Activated CD8-positive, alpha-beta memory T cell treated with anti-CD3 and anti-CD28 coated beads for 24 hours (primary cell): ENCODE data around the gene IFNK.

Experiments
- DNase-seq: peaks from one replicate; pipeline ENCODE4 v3.0.0-alpha.2; 2020

Gene IFNK

GRCh38 chr9:27539479-27540441 lies 15.7 kb downstream of the IFNK start:
- no peak for DNase-seq

- no peak for DNase-seq
Measured at GRCh38 chr9:27540502-27540901, 16.4 kb downstream of the IFNK start.

GRCh38 chr9:27541740-27542139 lies 17.6 kb downstream of the IFNK start:
- no peak for DNase-seq

- no peak for DNase-seq
Measured at GRCh38 chr9:27542508-27542907, 18.4 kb downstream of the IFNK start.

- no peak for DNase-seq
Measured at GRCh38 chr9:27545471-27545870, 21.4 kb downstream of the IFNK start.

- DNase-seq, result no peak
Measured at GRCh38 chr9:27548055-27548741, 24.1 kb downstream of the IFNK start.

GRCh38 chr9:27549196-27549755 lies 25.2 kb downstream of the IFNK start:
- no peak for DNase-seq

- DNase-seq, result no peak
Measured at GRCh38 chr9:27554712-27555111, 30.6 kb downstream of the IFNK start.

- DNase-seq, result no peak
Measured at GRCh38 chr9:27556470-27556869, 32.4 kb downstream of the IFNK start.

- no peak for DNase-seq
Measured at GRCh38 chr9:27558307-27558706, 34.2 kb downstream of the IFNK start.

- no peak for DNase-seq
Measured at GRCh38 chr9:27560457-27560856, 36.4 kb downstream of the IFNK start.

- DNase-seq, result no peak
Measured at GRCh38 chr9:27561685-27562084, 37.6 kb downstream of the IFNK start.

- DNase-seq, result no peak
Measured at GRCh38 chr9:27563738-27564430, 39.8 kb downstream of the IFNK start.

- DNase-seq, result no peak
Measured at GRCh38 chr9:27564670-27565069, 40.6 kb downstream of the IFNK start.

GRCh38 chr9:27565696-27566095 lies 41.6 kb downstream of the IFNK start:
- DNase-seq, result no peak

- DNase-seq, result no peak
Measured at GRCh38 chr9:27566118-27566517, 42.0 kb downstream of the IFNK start.

- DNase-seq, result no peak
Measured at GRCh38 chr9:27569406-27569805, 45.3 kb downstream of the IFNK start.

- DNase-seq, result no peak
Measured at GRCh38 chr9:27571011-27571410, 46.9 kb downstream of the IFNK start.

GRCh38 chr9:27572061-27572460 lies 48.0 kb downstream of the IFNK start:
- DNase-seq, result no peak

GRCh38 chr9:27572566-27572917 lies 48.5 kb downstream of the IFNK start:
- no peak for DNase-seq

- DNase-seq, result peak; percentile 93
Measured at GRCh38 chr9:27572918-27573633, 49.0 kb downstream of the IFNK start, which contains the start of gene C9orf72. TSS of gene C9orf72 (minus strand) at chr9:27573481. CDS start at chr9:27567120, 6,361 bp downstream.
